NCI-H187 (cell line): ENCODE results near the gene ENTR1.
A peak's percentile ranks its signal among the peaks of the same experiment; 100 is the strongest.

Experiments used
- DNase-seq, 2 experiments: peaks; one replicate each; lab custom pipeline; 2025; lab: John Stamatoyannopoulos, UW

ENTR1 gene

GRCh38 chr9:136410500-136411287 lies at the start of gene ENTR1, which contains the start of gene PMPCA:
TSS of gene ENTR1 (minus strand) at chr9:136410614. CDS start at chr9:136410397, 217 bp downstream.
TSS of gene PMPCA (plus strand) at chr9:136410658. CDS start at chr9:136410669, 11 bp downstream.
- peak; percentile 34 to 56 for DNase-seq

GRCh38 chr9:136459425-136459824 lies 49.0 kb upstream of the ENTR1 start:
- DNase-seq, result no peak

- DNase-seq, result no peak
Observed at GRCh38 chr9:136457326-136457725, 46.9 kb upstream of the ENTR1 start.

GRCh38 chr9:136456258-136456657 lies 45.8 kb upstream of the ENTR1 start:
- no peak for DNase-seq

GRCh38 chr9:136455043-136456002 lies 44.9 kb upstream of the ENTR1 start:
- DNase-seq, result no peak

- no peak for DNase-seq
Observed at GRCh38 chr9:136454026-136454796, 43.8 kb upstream of the ENTR1 start.

GRCh38 chr9:136453326-136453725 lies 42.9 kb upstream of the ENTR1 start:
- DNase-seq, result no peak

- no peak for DNase-seq
Observed at GRCh38 chr9:136451221-136451877, 40.9 kb upstream of the ENTR1 start.

GRCh38 chr9:136448655-136449054 lies 38.2 kb upstream of the ENTR1 start:
- no peak for DNase-seq

GRCh38 chr9:136447173-136447778 lies 36.9 kb upstream of the ENTR1 start:
- DNase-seq, result no peak

GRCh38 chr9:136445799-136446198 lies 35.4 kb upstream of the ENTR1 start:
- no peak for DNase-seq

GRCh38 chr9:136444102-136444501 lies 33.7 kb upstream of the ENTR1 start:
- no peak for DNase-seq

- no peak for DNase-seq
Observed at GRCh38 chr9:136443687-136444086, 33.3 kb upstream of the ENTR1 start.

- no peak for DNase-seq
Observed at GRCh38 chr9:136443087-136443486, 32.7 kb upstream of the ENTR1 start.

- DNase-seq, result no peak
Observed at GRCh38 chr9:136442265-136442664, 31.9 kb upstream of the ENTR1 start.

GRCh38 chr9:136441681-136442245 lies 31.3 kb upstream of the ENTR1 start:
- no peak for DNase-seq

GRCh38 chr9:136441191-136441680 lies 30.8 kb upstream of the ENTR1 start:
- no peak for DNase-seq

- peak in 1 of 2 experiments; percentile 15 for DNase-seq
Observed at GRCh38 chr9:136439481-136440408, 29.3 kb upstream of the ENTR1 start, which contains the start of gene INPP5E. TSS of gene INPP5E (minus strand) at chr9:136439845. CDS start at chr9:136439419, 426 bp downstream.
